Activated naive CD8-positive, alpha-beta T cell treated with anti-CD3 and anti-CD28 coated beads, Interleukin-2, amount 50 U/mL, for 16 hours (primary cell): ENCODE data around the gene OST4.

Source experiments
- DNase-seq: peaks from one replicate; pipeline ENCODE4 v3.0.0-alpha.2; 2020; ENCODE audit warnings: low read depth, low spot score

OST4 gene

GRCh38 chr2:27025861-27026851 lies 45.3 kb downstream of the OST4 start:
- no peak for DNase-seq

GRCh38 chr2:27025281-27025800 lies 46.1 kb downstream of the OST4 start:
- DNase-seq: no peak

GRCh38 chr2:27024812-27025211 lies 46.6 kb downstream of the OST4 start:
- DNase-seq: no peak

- DNase-seq: no peak
Measured at GRCh38 chr2:27024188-27024587, 47.3 kb downstream of the OST4 start.

- no peak for DNase-seq
Measured at GRCh38 chr2:27023740-27024139, 47.7 kb downstream of the OST4 start.

- no peak for DNase-seq
Measured at GRCh38 chr2:27021253-27022049, 50.0 kb downstream of the OST4 start.
